IMR-90 (cell line): Measurements from ENCODE around the gene GRN. TPM values are rescaled to one million over a fixed set of nuclear protein-coding genes. Genes with fewer than 3 reads are reported as not detected.

Source experiments
- ATAC-seq: fragments of 200-7000 bp; cut with Tn5 transposase; 2 replicates; pipeline ENCODE4 v1.9.1; 2020; ENCODE audit warnings: low read depth, mild to moderate bottlenecking, moderate library complexity
- BruUV-seq: library from RNA; stranded (reverse); fragments of 400-500 nt; replicated peaks from 2 replicates; lab custom pipeline; 2021; lab: Mats Ljungman, UMichigan
- CTCF ChIA-PET: fragments of 300-600 bp; formaldehyde crosslinking; extraction: SDS; loops from one replicate; lab custom pipeline; 2021; ENCODE audit warnings: antibody characterized with exemption; lab: Yijun Ruan, JAX
- POLR2A ChIA-PET: fragments of 300-600 bp; sonication (Branson Sonifier 250); formaldehyde crosslinking; loops from one replicate; lab custom pipeline; 2022; ENCODE audit warnings: antibody characterized with exemption; ENCODE audit not compliant: unreplicated experiment; lab: Charles Lee
- DNase-seq: peaks from one replicate; pipeline ENCODE4 v3.0.0; 2013
- H2AFZ ChIP-seq: replicated peaks from 2 replicates; pipeline ENCODE3; 2013; ENCODE audit warnings: low read length, mild to moderate bottlenecking; ENCODE audit not compliant: poor library complexity
- H2AK5ac ChIP-seq: 2 replicates; pipeline ENCODE4 v1.6.1; 2013; ENCODE audit warnings: low read depth, low read length, inconsistent platforms
- H2AK9ac ChIP-seq: replicated peaks from 2 replicates; pipeline ENCODE3; 2013; ENCODE audit warnings: mild to moderate bottlenecking, low read depth, low read length, moderate library complexity; ENCODE audit not compliant: poor library complexity
- H2BK120ac ChIP-seq: 2 replicates; pipeline ENCODE4 v1.6.1; 2013; ENCODE audit warnings: low read depth, low read length, inconsistent platforms
- H2BK15ac ChIP-seq: 3 replicates; pipeline ENCODE4 v1.6.1; 2013; ENCODE audit warnings: low read depth, low read length, inconsistent platforms
- H2BK20ac ChIP-seq: 2 replicates; pipeline ENCODE4 v1.6.1; 2013; ENCODE audit warnings: low read depth, mild to moderate bottlenecking, inconsistent platforms, low read length, moderate library complexity
- H2BK5ac ChIP-seq: 2 replicates; pipeline ENCODE4 v1.6.1; 2013; ENCODE audit warnings: mild to moderate bottlenecking, low read depth, low read length, inconsistent platforms; ENCODE audit not compliant: poor library complexity, severe bottlenecking
- H3K14ac ChIP-seq: replicated peaks from 2 replicates; pipeline ENCODE4 v1.6.1; 2013; ENCODE audit warnings: low read depth, low read length, inconsistent platforms
- H3K18ac ChIP-seq: 2 replicates; pipeline ENCODE4 v1.6.1; 2013; ENCODE audit warnings: low read depth, low read length, control low read depth
- H3K23ac ChIP-seq: 2 replicates; pipeline ENCODE4 v1.6.1; 2013; ENCODE audit warnings: low read depth, low read length, inconsistent platforms
- H3K27ac ChIP-seq: 2 replicates; pipeline ENCODE4 v1.5.1; 2013; ENCODE audit warnings: mild to moderate bottlenecking, control low read depth, low read length; ENCODE audit not compliant: insufficient read depth
- H3K27me3 ChIP-seq: 2 replicates; pipeline ENCODE4 v1.6.1; 2013; ENCODE audit warnings: low read length; ENCODE audit not compliant: control insufficient read depth, insufficient read depth
- H3K36me3 ChIP-seq: 2 replicates; pipeline ENCODE4 v1.6.1; 2013; ENCODE audit warnings: low read length, mixed read lengths; ENCODE audit not compliant: control insufficient read depth, insufficient read depth
- H3K4ac ChIP-seq: 2 replicates; pipeline ENCODE4 v1.6.1; 2013; ENCODE audit warnings: low read depth, low read length, inconsistent platforms
- H3K4me1 ChIP-seq: 2 replicates; pipeline ENCODE4 v1.6.1; 2013; ENCODE audit warnings: low read length, mixed read lengths; ENCODE audit not compliant: control insufficient read depth, insufficient read depth
- H3K4me2 ChIP-seq: 2 replicates; pipeline ENCODE4 v1.6.1; 2013; ENCODE audit warnings: low read depth, mild to moderate bottlenecking, control low read depth, low read length, moderate library complexity
- H3K4me3 ChIP-seq: 2 replicates; pipeline ENCODE4 v1.5.1; 2013; ENCODE audit warnings: low read depth, mild to moderate bottlenecking, control low read depth, low read length, moderate library complexity; ENCODE audit not compliant: insufficient read depth
- H3K56ac ChIP-seq: 2 replicates; pipeline ENCODE4 v1.6.1; 2013; ENCODE audit warnings: low read length, inconsistent platforms; ENCODE audit not compliant: insufficient read depth; ENCODE audit errors: extremely low read depth
- H3K79me1 ChIP-seq, 2 experiments: 2 replicates each; pipeline ENCODE4 v1.6.1; 2013; ENCODE audit warnings: low read length in 2 of 2, inconsistent platforms in 1 of 2, low read depth in 1 of 2
- H3K9ac ChIP-seq: 2 replicates; pipeline ENCODE4 v1.6.1; 2013; ENCODE audit warnings: low read depth, low read length, control low read depth
- H3K9me1 ChIP-seq: 2 replicates; pipeline ENCODE4 v1.6.1; 2013; ENCODE audit warnings: low read length, inconsistent platforms; ENCODE audit not compliant: insufficient read depth
- H3K9me3 ChIP-seq: 2 replicates; pipeline ENCODE4 v1.6.1; 2013; ENCODE audit warnings: low read length; ENCODE audit not compliant: control insufficient read depth, insufficient read depth
- H4K20me1 ChIP-seq: 2 replicates; pipeline ENCODE4 v1.6.1; 2013; ENCODE audit warnings: low read length, inconsistent platforms; ENCODE audit not compliant: insufficient read depth
- H4K5ac ChIP-seq: 2 replicates; pipeline ENCODE4 v1.6.1; 2013; ENCODE audit warnings: mild to moderate bottlenecking, low read depth, low read length, control low read depth
- H4K8ac ChIP-seq, 2 experiments: 2 replicates each; pipeline ENCODE4 v1.6.1; 2013; ENCODE audit warnings: low read depth in 2 of 2, low read length in 2 of 2, control low read depth in 1 of 2, inconsistent platforms in 1 of 2
- H4K91ac ChIP-seq: 2 replicates; pipeline ENCODE4 v1.6.1; 2013; ENCODE audit warnings: low read depth, low read length, inconsistent platforms; ENCODE audit not compliant: insufficient read depth
- ELK1 ChIP-seq: fragments of 150-350 bp; IDR thresholded peaks from 2 replicates; pipeline ENCODE4 v1.6.1; 2016; ENCODE audit warnings: low read depth, mild to moderate bottlenecking, low read length, moderate library complexity, borderline replicate concordance
- MAZ ChIP-seq: IDR thresholded peaks from 2 replicates; pipeline ENCODE4 v1.6.1; 2012; ENCODE audit warnings: low read depth, mild to moderate bottlenecking, low read length, improper control_type of control experiment, moderate library complexity, borderline replicate concordance
- NFE2L2 ChIP-seq: fragments of 150-350 bp; IDR thresholded peaks from 2 replicates; pipeline ENCODE4 v1.6.1; 2016; ENCODE audit warnings: low read depth, mild to moderate bottlenecking, low read length
- WGBS, 2 experiments: methylation state at CpG; one replicate each; pipeline versions ENCODE4 v1.1.5 to v1.1.7; 2013; ENCODE audit warnings: missing lambda C conversion rate in 2 of 2; ENCODE audit not compliant: insufficient read length in 1 of 2; ENCODE audit errors: extremely low coverage in 2 of 2; 5-methylcytosine and 5-hydroxymethylcytosine counted together
- dilution Hi-C: fragments of 300-500 bp; cut with HindIII; formaldehyde crosslinking; loops from one replicate; pipeline ENCODE4 v1.14.3; 2018; ENCODE audit warnings: low sequenced_read_pairs; ENCODE audit not compliant: unreplicated experiment
- in situ Hi-C: fragments of 300-500 bp; cut with MboI; formaldehyde crosslinking; loops from 3 replicates; pipeline ENCODE4 v1.14.3; 2019; ENCODE audit warnings: low sequenced_read_pairs, inconsistent platforms, mixed read lengths
- intact Hi-C: fragments of 100-400 bp; cut with micrococcal nuclease; formaldehyde crosslinking; loops from 2 replicates; pipeline ENCODE4 v1.10.0; 2022
- polyA plus RNA-seq, 3 experiments: library from polyadenylated mRNA; depleted of rRNA; stranded (reverse); fragments of >200 nt; gene quantifications; 2 replicates each; pipeline ENCODE4 v1.2.3, GENCODE V29; 2012; ENCODE audit warnings: low replicate concordance in 1 of 3
- total RNA-seq: library from RNA; depleted of rRNA; stranded (reverse); fragments of >200 nt; gene quantifications from 2 replicates; pipeline ENCODE4 v1.2.3, GENCODE V29; 2012
- TF ChIP-seq, protein P1 (sequence below): conservative IDR thresholded peaks from 2 replicates; pipeline ENCODE4 v1.5.1; 2012; ENCODE audit warnings: mild to moderate bottlenecking, low read depth, low read length, improper control_type of control experiment

GRN gene
- total and polyA plus RNA-seq, 2 of the 4 experiments (the other 2 are of a cell fraction): 38.9 to 494 TPM

DNA sequence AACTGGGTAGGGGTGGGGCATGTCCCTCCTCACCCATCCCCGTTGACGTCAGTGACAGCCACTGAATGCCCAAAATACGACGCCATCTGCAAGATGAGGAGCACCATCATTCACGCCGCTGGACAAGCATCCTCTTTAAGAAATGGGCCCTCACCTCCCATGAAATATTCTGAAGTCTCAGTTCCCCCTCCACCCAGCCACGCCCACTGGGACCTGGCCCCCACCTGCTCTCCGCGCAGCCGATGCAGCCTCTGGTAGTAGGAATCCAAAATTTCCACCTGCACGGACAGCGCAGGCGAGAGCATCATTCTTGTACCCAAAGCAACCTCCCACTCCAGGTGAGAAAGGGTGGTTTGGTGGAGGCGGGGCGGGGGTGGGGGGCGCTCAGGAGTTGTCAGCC, 38.8 kb downstream of the GRN start:
- H2BK5ac ChIP-seq: no peak overlapping the region
- no peak overlapping the region for H4K91ac ChIP-seq
- WGBS, 2 experiments: no CpG with 5 or more reads among the region's 16 CpGs
- 0 out of 2 replicates have a peak, but pooled peaks cover 3% of the 10 kb centered on the region for H4K20me1 ChIP-seq
- no peaks in the 10 kb centered on the region for H3K36me3 ChIP-seq
- H3K4me1 ChIP-seq: peaks cover 2% of the 10 kb centered on the region; the same call in 1 of the 2 replicates
- no TSS peak for BruUV-seq
- no peak overlapping the region for H2BK20ac ChIP-seq
- no peak overlapping the region for H3K27ac ChIP-seq
- H2AK9ac ChIP-seq: no peak overlapping the region
- H3K56ac ChIP-seq: no peak overlapping the region
- H3K18ac ChIP-seq: no peak overlapping the region
- no peaks in the 10 kb centered on the region for H3K9me1 ChIP-seq
- no peak overlapping the region for H3K4me3 ChIP-seq
- ChIA-PET CTCF (no interaction called here), POLR2A (no interaction called here)
- no peak overlapping the region for H3K23ac ChIP-seq
- H3K4me2 ChIP-seq: no peak overlapping the region
- H3K4ac ChIP-seq: no peak overlapping the region
- H3K79me1 ChIP-seq: no peaks in the 10 kb centered on the region
- H2BK15ac ChIP-seq: no peak overlapping the region
- peaks cover 36% of the 10 kb centered on the region for H3K27me3 ChIP-seq
- H4K5ac ChIP-seq: no peak overlapping the region
- no peak overlapping the region for H3K14ac ChIP-seq
- intact Hi-C loops (no loop called here), dilution Hi-C loops (no loop called here), in situ Hi-C loops (no loop called here)
- DNase-seq (no peak), ATAC-seq (no peak)
- H2AFZ ChIP-seq: no peak overlapping the region
- H4K8ac ChIP-seq: no peak overlapping the region
- H2BK120ac ChIP-seq: no peak overlapping the region
- no peaks in the 10 kb centered on the region; the same call in 1 of the 2 replicates for H3K9me3 ChIP-seq
- TF ChIP-seq NFE2L2 (no peak), ELK1 (no peak), MAZ (no peak)
- TF ChIP-seq, protein P1, sequence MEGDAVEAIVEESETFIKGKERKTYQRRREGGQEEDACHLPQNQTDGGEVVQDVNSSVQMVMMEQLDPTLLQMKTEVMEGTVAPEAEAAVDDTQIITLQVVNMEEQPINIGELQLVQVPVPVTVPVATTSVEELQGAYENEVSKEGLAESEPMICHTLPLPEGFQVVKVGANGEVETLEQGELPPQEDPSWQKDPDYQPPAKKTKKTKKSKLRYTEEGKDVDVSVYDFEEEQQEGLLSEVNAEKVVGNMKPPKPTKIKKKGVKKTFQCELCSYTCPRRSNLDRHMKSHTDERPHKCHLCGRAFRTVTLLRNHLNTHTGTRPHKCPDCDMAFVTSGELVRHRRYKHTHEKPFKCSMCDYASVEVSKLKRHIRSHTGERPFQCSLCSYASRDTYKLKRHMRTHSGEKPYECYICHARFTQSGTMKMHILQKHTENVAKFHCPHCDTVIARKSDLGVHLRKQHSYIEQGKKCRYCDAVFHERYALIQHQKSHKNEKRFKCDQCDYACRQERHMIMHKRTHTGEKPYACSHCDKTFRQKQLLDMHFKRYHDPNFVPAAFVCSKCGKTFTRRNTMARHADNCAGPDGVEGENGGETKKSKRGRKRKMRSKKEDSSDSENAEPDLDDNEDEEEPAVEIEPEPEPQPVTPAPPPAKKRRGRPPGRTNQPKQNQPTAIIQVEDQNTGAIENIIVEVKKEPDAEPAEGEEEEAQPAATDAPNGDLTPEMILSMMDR: no peak
- no peak overlapping the region for H2AK5ac ChIP-seq
- no peak overlapping the region for H3K9ac ChIP-seq
